ENCODE results near the gene LAMA2.

- no peak for TF ChIP-seq POLR2A (IDR thresholded peaks at IDR 0.05; ENCODE audit: low read length)
- TF ChIP-seq GATA1 (IDR thresholded peaks at IDR 0.05; ENCODE audit: low read depth, low read length), result no peak
These were observed 84.0 kb downstream of the LAMA2 start for GRCh38 chr6:128966934-128967333.

All from erythroblast (primary cell).